HG03354 (cell line): ENCODE results near the gene MACROH2A2.

ENCODE experiments used
- ATAC-seq: cut with Tn5 transposase; IDR thresholded peaks from one replicate; pipeline ENCODE4 v1.9.1; 2021; ENCODE audit warnings: mild to moderate bottlenecking; ENCODE audit not compliant: unreplicated experiment, poor library complexity, severe bottlenecking

The MACROH2A2 gene

GRCh38 chr10:70123817-70124216 lies 71.2 kb downstream of the MACROH2A2 start:
- ATAC-seq, result no peak

DNA sequence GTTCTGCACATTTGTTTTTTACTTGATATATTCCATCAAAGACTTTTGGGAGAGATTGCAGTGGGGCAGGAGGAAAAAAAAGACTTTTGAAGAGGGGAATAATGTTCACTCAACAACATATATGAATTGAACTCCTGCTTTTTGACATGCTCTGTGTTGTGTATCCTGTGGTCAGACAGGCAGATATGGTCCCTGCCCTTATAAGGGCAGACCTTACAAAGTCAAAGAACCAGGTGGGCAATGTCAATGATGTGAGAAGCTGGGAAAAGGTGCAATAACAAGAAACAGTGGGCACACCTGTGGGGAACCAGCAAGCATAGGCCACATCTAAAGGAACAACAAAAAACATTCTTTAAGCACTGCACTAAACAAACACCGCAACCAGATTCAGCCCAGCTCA lies 71.8 kb downstream of the MACROH2A2 start:
- ATAC-seq, result no peak

GRCh38 chr10:70124918-70125317 lies 72.3 kb downstream of the MACROH2A2 start:
- no peak for ATAC-seq

DNA sequence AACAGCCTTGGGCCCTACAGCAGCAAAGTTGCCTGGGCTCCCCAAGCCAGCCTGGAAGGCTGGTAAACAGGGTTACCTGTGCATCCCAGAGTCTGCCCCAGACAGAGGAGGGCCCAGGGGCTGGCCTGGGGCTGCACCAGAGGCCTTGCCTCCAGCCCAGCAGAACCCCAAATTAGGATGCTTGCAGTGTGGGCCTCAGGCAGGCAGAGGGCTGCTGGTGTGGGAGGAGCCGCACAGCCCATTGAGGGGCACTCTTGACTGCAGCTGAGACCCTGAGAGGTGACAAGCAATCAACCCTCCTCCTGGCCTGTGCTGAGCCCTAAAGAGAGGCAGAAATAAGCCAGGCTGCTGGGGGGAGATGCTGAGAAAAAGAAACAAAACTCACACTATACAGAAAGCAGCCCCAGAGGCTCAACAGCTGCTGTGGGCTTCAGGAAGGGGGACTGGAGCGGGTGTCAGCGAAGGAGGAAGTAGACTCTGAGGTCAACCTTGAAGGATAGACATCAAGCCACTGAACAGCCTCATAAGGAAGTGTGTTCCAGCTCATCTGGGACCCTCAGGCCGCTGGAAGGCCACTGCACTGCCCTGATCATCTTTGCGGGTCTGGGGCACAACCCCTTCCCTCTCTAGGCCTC lies 73.4 kb downstream of the MACROH2A2 start:
- no peak for ATAC-seq

DNA sequence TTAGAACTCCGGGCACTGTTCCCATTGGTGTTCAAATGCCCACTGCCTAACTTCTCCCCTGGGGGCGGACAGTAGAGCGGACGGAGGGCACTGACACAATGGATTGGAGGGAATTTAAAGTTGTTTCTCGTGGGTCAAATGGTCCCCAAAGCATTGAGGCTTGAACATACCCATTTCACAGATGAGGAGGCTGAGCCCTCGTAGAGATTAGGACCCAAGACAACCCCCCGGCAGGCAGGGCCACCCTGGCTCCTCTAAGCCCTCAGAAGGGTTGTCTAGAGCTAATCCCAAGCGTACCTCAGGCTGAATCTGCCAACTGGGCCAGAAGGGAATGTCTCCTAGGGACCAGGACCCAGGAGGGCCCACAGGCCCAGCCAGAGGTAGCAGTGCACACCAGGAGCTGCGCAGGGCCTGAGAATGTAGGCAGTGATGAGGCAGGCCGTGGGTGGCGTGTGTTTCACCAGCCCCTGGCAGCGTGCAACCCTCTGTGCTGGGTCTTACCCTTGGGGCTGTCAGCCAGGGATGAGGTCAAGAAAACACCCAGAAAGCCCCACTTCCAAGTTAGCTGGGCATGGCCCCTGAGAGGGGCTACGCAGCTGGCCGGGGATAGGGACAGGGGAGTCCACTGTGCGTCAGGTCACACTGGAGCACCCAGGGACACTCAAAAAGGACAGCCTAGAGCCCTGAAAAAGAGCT lies 74.2 kb downstream of the MACROH2A2 start:
- no peak for ATAC-seq

- no peak for ATAC-seq
Measured at GRCh38 chr10:70130878-70131559, 78.4 kb downstream of the MACROH2A2 start.

DNA sequence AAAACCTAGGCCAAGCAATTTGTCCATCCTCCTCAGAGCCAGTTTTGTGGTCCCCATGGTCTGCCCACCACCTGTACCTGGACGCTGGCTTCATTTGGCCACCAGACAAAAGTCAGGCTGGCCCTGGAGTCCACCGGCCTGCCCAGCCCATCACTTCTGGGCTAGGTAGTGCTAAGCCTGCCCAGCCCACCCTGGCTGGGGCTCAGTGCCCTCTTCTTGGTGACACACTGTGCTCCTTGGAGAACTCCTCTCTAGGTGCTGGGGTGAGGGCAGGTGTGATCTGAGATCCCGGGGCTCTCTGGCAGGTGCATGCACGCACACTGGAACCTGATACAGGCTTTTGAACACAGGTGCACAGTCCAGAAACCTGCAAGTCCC lies 78.9 kb downstream of the MACROH2A2 start:
- ATAC-seq, result no peak

- ATAC-seq, result peak; percentile 81
Measured at GRCh38 chr10:70132098-70133029, 79.7 kb downstream of the MACROH2A2 start, which contains the start of gene AIFM2. Gene AIFM2 (minus strand): TSS chr10:70132825. CDS start chr10:70124084, 8,741 bp downstream.

GRCh38 chr10:70135046-70135445 lies 82.4 kb downstream of the MACROH2A2 start:
- ATAC-seq, result no peak

- no peak for ATAC-seq
Measured at GRCh38 chr10:70135684-70136083, 83.0 kb downstream of the MACROH2A2 start.

DNA sequence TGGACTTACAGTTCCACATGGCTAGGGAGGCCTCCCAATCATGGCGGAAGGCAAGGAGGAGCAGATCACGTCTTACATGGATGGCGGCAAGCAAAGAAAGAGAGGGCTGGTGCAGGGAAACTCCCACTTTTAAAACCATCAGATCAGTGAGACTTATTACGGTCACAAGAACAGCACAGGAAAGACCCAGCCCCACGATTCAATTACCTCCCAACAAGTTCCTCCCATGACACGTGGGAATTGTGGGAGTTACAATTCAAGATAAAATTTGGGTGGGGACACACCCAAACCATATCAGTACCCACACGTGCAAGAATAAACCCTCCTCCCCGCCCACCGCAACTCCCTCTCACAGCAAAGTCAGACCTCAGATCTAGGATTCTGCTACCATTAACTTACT lies 84.5 kb downstream of the MACROH2A2 start:
- no peak for ATAC-seq

GRCh38 chr10:70137927-70138883 lies 85.6 kb downstream of the MACROH2A2 start:
- ATAC-seq, result no peak

GRCh38 chr10:70139151-70139996 lies 86.7 kb downstream of the MACROH2A2 start:
- ATAC-seq, result no peak

- ATAC-seq, result no peak
Measured at GRCh38 chr10:70139997-70140250, 87.3 kb downstream of the MACROH2A2 start.

GRCh38 chr10:70140297-70140696 lies 87.7 kb downstream of the MACROH2A2 start:
- no peak for ATAC-seq

DNA sequence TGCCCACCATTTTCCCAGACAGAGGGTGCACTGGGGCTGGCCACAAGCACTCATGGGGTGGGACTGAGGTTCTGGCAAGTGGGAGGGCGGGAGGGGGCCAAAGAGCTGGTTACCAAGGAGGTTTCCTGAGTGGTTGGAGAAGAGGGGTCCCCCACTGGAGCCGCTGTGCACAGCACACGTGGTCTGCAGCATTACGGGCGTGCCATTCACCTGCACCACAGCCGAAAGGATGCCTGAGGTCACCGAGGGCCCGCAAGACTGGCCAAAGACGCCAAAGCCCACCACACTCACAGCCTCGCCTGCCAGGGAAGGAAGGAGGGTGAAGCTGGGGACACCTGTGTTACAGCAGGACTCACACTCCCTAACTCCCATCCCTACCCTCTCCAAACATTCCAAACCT lies 89.9 kb downstream of the MACROH2A2 start:
- ATAC-seq, result no peak

DNA sequence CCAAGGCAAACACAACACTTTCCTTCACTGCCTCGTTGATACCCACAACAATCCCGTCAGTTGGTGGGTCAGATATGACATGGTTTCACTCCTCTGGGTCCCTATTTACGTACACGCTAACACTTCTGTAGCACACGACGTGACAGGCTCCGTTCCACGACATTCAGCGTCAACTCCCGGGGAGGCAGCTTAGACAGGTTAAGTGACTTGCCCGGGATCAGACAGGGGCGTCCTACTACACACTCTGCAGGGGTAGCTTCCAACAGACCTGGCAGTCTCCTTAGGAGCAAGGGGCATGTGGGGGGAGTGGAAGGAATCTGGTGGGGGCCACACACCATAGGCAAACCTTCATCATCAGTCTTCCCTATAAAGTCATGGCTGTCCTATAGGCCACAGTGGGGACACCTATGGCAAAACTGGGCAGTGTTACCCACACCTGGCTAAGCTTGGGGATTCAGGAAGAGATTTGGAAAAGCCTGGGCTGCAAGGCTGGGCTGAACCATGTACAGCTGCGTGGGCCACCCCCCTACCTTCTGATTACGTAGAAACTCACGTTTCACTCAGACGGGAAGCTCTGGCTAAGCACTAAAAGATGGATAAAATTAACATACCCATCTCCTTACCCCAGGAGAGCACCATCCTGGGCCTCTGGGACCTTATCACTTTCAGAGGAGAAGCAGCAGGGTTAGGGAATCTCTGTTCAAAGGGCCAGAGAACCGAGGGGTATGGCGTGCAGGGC lies 91.9 kb downstream of the MACROH2A2 start:
- ATAC-seq, result no peak
